ENCODE measurements around the gene LCE2D.
"Not testable (repeated sequence)": the region's sequence is repeated elsewhere in the genome, so short reads cannot be mapped to it uniquely, and the experiment has no call there.

The LCE2D gene

DNA sequence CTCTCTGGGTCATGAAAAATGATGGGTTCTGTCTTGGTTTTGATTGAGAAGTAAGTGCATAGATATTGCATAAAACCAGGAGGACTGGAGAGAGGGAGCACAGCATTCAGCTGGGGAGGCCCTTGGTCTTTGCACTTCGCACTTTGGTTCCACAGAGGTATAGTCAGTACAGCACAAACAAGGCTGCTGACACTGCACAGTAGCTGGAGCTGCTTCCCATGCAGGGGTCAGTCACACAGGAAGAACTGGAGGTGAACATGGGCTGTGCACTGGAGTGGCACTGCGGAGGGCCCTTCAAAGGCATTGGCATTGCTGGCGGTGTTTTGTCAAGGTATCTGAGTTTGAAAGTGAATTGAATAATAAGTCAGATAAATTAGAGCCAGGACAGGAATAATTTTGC is 4.5 kb upstream of the LCE2D start:
- H3K4me3 ChIP-seq (ENCODE audit: low read depth, low read length): no peak overlapping the region
- TF ChIP-seq, protein P1, sequence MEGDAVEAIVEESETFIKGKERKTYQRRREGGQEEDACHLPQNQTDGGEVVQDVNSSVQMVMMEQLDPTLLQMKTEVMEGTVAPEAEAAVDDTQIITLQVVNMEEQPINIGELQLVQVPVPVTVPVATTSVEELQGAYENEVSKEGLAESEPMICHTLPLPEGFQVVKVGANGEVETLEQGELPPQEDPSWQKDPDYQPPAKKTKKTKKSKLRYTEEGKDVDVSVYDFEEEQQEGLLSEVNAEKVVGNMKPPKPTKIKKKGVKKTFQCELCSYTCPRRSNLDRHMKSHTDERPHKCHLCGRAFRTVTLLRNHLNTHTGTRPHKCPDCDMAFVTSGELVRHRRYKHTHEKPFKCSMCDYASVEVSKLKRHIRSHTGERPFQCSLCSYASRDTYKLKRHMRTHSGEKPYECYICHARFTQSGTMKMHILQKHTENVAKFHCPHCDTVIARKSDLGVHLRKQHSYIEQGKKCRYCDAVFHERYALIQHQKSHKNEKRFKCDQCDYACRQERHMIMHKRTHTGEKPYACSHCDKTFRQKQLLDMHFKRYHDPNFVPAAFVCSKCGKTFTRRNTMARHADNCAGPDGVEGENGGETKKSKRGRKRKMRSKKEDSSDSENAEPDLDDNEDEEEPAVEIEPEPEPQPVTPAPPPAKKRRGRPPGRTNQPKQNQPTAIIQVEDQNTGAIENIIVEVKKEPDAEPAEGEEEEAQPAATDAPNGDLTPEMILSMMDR (IDR thresholded peaks at IDR 0.05; ENCODE audit: low read depth, low read length): no peak

GRCh38 chr1:152666171-152666570 is 3.0 kb downstream of the LCE2D start:
- H3K4me3 ChIP-seq (ENCODE audit: low read depth, low read length): not testable (repeated sequence)

DNA sequence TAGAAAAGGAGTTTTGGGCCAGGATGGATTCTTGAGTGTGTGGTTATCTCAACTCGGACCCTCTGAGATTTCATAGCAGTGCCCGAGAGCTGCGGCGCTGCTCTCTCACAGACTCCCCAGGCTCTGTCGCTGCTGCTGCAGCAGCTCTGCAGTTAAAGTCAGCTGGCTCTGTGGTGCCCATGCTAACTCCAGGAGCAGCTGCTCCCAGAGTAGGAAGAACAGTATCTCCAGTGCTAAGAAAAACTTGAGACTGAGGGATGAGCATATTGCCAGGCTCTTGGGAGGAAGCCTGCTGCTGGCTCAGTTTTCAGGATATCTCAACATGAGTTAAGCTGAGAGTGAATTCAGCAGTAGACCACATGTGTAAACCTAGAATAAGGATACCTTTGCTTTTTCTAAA is 4.5 kb downstream of the LCE2D start:
- no peak overlapping the region for H3K4me3 ChIP-seq (ENCODE audit: low read depth, low read length)
- TF ChIP-seq, protein P1 (IDR thresholded peaks at IDR 0.05; ENCODE audit: low read depth, low read length): no peak

DNA sequence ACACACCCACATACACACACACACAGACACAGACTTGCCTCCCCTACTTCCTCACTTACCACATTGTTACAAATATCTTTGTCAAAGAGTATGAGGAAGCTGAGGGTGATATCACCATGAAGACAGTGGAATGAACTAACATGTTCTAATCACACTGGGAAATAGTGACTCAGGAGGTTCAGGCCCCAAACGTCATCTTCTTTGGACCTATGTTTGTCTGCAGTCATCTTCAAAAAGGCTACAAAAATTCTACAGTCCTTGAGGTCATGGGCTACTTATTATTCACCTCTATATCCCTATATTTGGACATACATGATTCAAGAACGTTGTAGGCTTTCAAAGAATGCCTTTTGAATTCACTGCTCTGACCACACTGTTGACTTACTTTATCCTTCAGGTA is 9.8 kb downstream of the LCE2D start:
- TF ChIP-seq, protein P1 (IDR thresholded peaks at IDR 0.05; ENCODE audit: low read depth, low read length): no peak
- H3K4me3 ChIP-seq (ENCODE audit: low read depth, low read length): no peak overlapping the region

- not testable (repeated sequence) for H3K4me3 ChIP-seq (ENCODE audit: low read depth, low read length)
Observed at GRCh38 chr1:152674983-152675382, 11.8 kb downstream of the LCE2D start, which contains the start of gene LCE2C. Gene LCE2C (plus strand): TSS chr1:152675279. CDS start chr1:152676016, 737 bp downstream.

DNA sequence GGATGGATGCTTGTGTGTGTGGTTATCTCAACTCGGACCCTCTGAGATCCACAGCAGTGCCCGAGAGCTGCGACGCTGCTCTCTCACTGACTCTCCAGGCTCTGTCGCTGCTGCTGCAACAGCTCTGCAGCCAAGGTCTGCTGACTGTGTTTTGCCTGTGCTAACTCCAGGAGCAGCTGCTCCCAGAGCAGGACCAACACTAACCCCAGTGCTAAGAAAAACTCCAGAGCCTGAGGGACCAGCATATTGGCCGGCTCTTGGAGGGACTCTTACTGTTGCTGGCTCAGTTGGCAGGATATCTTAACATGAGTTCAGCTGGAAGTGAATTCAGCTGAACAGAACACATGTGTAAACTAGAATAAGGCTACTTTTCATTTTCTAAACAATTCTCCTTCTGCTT is 16.3 kb downstream of the LCE2D start:
- H3K4me3 ChIP-seq (ENCODE audit: low read depth, low read length): no peak overlapping the region
- TF ChIP-seq, protein P1 (IDR thresholded peaks at IDR 0.05; ENCODE audit: low read depth, low read length): no peak

- no peak overlapping the region for H3K4me3 ChIP-seq (ENCODE audit: low read depth, low read length)
- TF ChIP-seq, protein P1 (IDR thresholded peaks at IDR 0.05; ENCODE audit: low read depth, low read length): no peak
Observed at GRCh38 chr1:152681616-152682015, 18.4 kb downstream of the LCE2D start.

DNA sequence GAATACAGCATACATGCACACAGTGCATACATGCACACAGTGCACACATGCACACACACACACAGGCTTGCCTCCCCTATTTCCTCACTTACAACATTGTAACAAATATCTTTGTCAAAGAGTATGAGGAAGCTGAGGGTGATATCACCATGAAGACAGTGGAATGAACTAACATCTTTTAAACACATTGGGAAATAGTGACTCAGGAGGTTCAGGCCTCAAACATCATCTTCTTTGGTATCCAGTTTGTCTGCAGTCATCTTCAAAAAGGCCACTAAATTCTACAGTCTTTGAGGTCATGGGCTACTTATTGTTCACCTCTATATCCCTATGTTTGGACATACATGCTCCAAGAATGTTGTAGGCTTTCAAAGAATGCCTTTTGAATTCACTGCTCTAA is 20.7 kb downstream of the LCE2D start:
- no peak overlapping the region for H3K4me3 ChIP-seq (ENCODE audit: low read depth, low read length)
- TF ChIP-seq, protein P1 (IDR thresholded peaks at IDR 0.05; ENCODE audit: low read depth, low read length): no peak

DNA sequence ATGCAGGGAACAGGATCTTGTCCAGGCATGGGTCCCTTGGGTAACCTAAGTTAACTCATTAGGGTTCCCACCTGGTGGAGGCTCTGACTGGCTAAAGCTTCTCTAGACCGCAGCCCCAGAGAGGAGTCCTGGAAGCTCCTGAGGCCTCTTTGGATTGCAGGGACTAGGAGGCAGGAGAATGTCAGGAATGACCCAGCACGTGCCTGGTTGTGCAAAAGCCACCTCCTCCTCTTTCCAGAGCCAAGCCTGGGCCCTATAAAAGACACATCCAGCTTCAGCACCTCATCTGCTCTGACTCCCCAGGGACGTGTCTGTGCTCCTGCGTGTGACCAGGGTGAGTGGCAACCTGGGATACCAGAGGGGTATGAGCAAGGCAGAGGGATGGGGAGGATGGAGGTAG is 22.6 kb downstream of the LCE2D start, which contains the start of gene LCE2B:
TSS of gene LCE2B (plus strand) at position 301 of the 400 bp plus-strand sequence. CDS start 721 bp downstream, outside the sequence.
- not testable (repeated sequence) for H3K4me3 ChIP-seq (ENCODE audit: low read depth, low read length)

Measured in WI38 (cell line).